Tibial artery (tissue), 4 donors: Measurements from ENCODE around the gene PSMA2.

Experiments used
- DNase-seq, 2 donors: peaks; one replicate each; pipeline ENCODE4 v3.0.0-alpha.2; 2019
- H3K27ac ChIP-seq, 2 donors: fragments of 200-600 bp; sonication (generic) in 1 of 2; 1 replicate in 1 of 2; 2 replicates in 1 of 2; pipeline ENCODE4 v1.5.1; 2018 to 2019; ENCODE audit warnings: mild to moderate bottlenecking in 1 of 2
- H3K27me3 ChIP-seq, 2 donors: fragments of 200-600 bp; sonication (generic) in 1 of 2; one replicate each; pipeline versions ENCODE4 v1.5.1 to v1.6.0; 2016 to 2019
- H3K36me3 ChIP-seq, 3 donors: fragments of 200-600 bp; sonication (generic) in 2 of 3; one replicate each; pipeline ENCODE4 v1.5.1; 2016 to 2019; ENCODE audit warnings: mild to moderate bottlenecking in 2 of 3
- H3K4me1 ChIP-seq, 4 donors: fragments of 200-600 bp; sonication (generic) in 2 of 4; 1 replicate in 3 of 4; 2 replicates in 1 of 4; pipeline ENCODE4 v1.5.1; 2016 to 2019
- H3K4me3 ChIP-seq, 2 donors: fragments of 200-600 bp; sonication (generic) in 1 of 2; 1 replicate in 1 of 2; 2 replicates in 1 of 2; pipeline ENCODE4 v1.5.1; 2018 to 2019; ENCODE audit warnings: mild to moderate bottlenecking in 2 of 2
- H3K9me3 ChIP-seq, 3 donors: fragments of 200-600 bp; sonication (generic) in 1 of 3; one replicate each; pipeline ENCODE4 v1.5.1; 2016 to 2019
- CTCF ChIP-seq, 2 experiments: fragments of 200-600 bp in 1 of 2; fragments of 450-650 bp in 1 of 2; IDR thresholded peaks; one replicate each; pipeline ENCODE4 v1.5.1; 2017 to 2019; ENCODE audit warnings: antibody characterized with exemption in 2 of 2, mild to moderate bottlenecking in 1 of 2, moderate library complexity in 1 of 2
- intact Hi-C: fragments of 100-400 bp; cut with DNase I; formaldehyde crosslinking; loops from one replicate; pipeline ENCODE4 v1.15.0; 2023; ENCODE audit warnings: low total_unique reads

The PSMA2 gene

DNA sequence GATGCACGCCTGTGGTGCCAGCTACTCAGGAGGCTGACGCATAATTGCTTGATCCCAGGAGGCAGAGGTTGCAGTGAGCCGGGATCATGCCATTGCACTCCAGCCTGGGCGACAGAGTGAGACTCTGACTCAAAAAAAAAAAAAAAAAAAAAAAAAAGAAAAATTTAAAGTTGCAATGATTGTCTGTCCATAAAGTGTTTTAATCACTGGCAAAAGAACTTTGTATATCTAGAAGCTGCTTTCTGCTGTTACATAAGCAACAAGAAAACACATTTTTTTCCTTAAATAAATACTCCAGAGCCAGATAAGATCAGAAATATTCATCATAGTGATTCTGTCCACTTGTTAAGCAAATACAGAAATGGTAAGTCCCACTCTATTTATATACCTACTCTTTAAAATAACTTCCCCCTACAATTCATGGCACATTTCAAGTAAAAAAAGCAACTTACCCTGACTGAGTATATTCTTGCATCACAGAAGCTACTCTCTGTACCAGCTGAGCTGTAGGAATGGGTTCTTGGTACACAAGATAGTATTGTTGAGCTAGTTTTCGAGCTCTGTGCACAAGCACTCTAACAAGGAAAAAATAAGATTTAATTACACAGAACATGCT, 7.6 kb downstream of the PSMA2 start:
- Histone ChIP-seq H3K9me3 (no peaks in the 10 kb centered on the region), H3K27ac (no peak overlapping the region), H3K27me3 (no peaks in the 10 kb centered on the region), H3K4me1 (peaks cover 0 to 18% (median 1%) of the 10 kb centered on the region in 4 donors), H3K4me3 (no peak overlapping the region), H3K36me3 (peaks cover 61 to 70% (median 69%) of the 10 kb centered on the region in 3 donors)
- intact Hi-C loops = no loop called here
- DNase-seq = no peak
- TF ChIP-seq CTCF (IDR thresholded peaks at IDR 0.05) = no peak

- H3K4me1 ChIP-seq = peaks cover 0 to 3% (median 0%) of the 10 kb centered on the region in 4 donors
- no peaks in the 10 kb centered on the region for H3K9me3 ChIP-seq
- H3K27ac ChIP-seq = no peak overlapping the region
- TF ChIP-seq CTCF (IDR thresholded peaks at IDR 0.05) = no peak
- H3K4me3 ChIP-seq = no peak overlapping the region
- H3K36me3 ChIP-seq = peaks cover 79 to 90% (median 79%) of the 10 kb centered on the region in 3 donors
- no peak for DNase-seq
- intact Hi-C loops = no loop called here
- no peaks in the 10 kb centered on the region for H3K27me3 ChIP-seq
These were observed 9.8 kb downstream of the PSMA2 start for GRCh38 chr7:42922017-42922753.

DNA sequence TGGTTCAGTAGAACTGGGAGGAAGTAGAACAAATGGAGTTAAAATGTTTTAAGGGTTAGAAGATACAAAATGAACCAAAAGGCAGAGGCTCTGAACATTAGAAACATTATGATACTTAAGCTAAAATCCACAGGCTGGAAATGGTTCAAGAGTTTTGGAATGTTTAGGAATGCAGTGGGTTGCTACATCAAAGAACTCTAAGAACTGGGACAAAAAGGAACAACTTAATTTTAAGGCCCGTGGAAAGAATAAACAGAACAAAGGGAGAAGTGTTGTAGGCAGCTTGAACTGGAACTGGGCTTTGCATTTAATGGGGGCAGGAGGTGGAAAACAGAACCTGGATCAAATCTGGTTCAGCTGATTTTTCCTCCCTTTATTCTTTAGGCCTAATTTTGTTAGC, 16.6 kb downstream of the PSMA2 start:
- intact Hi-C loops = no loop called here
- Histone ChIP-seq H3K9me3 (no peaks in the 10 kb centered on the region), H3K27me3 (no peaks in the 10 kb centered on the region), H3K4me1 (peaks cover 0 to 16% (median 10%) of the 10 kb centered on the region in 4 donors), H3K36me3 (peaks cover 27 to 48% (median 42%) of the 10 kb centered on the region in 3 donors), H3K27ac (no peak overlapping the region), H3K4me3 (no peak overlapping the region)
- DNase-seq = no peak
- no peak for TF ChIP-seq CTCF (IDR thresholded peaks at IDR 0.05)

DNA sequence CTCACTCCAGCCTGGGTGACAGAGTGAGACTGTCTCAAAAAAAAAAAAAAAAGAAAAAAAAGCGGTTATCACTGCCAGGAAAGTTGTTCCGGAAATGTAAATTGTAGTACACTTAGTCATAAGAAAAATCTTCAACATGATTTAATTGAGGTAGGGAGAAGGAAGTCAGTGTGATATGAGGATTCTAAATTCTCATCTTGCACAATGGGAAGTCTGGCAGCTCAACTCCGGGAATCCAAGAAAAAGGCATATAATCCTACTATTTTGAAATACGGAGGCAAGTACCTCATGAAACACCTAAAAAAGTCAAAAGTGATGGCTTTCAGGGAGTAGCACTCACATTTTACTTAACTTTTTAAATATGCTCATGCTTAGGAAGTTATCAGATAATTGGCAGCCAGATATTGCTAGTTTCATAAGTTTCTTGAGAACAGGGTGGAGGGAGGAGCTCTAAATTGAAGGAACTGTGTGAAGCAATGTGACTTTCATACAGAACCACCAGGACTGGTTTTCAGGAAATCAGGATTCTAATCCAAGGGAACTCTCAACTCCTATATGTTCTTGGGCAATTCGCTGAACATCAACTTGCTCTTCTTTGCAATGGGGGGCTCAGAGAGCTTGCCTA, 17.4 kb downstream of the PSMA2 start:
- no peak for DNase-seq
- no peak for TF ChIP-seq CTCF (IDR thresholded peaks at IDR 0.05)
- Histone ChIP-seq H3K4me3 (no peak overlapping the region), H3K9me3 (no peaks in the 10 kb centered on the region), H3K36me3 (peaks cover 19 to 39% (median 33%) of the 10 kb centered on the region in 3 donors), H3K4me1 (peaks cover 0 to 19% (median 10%) of the 10 kb centered on the region in 4 donors), H3K27me3 (no peaks in the 10 kb centered on the region), H3K27ac (no peak overlapping the region)
- intact Hi-C loops = no loop called here

DNA sequence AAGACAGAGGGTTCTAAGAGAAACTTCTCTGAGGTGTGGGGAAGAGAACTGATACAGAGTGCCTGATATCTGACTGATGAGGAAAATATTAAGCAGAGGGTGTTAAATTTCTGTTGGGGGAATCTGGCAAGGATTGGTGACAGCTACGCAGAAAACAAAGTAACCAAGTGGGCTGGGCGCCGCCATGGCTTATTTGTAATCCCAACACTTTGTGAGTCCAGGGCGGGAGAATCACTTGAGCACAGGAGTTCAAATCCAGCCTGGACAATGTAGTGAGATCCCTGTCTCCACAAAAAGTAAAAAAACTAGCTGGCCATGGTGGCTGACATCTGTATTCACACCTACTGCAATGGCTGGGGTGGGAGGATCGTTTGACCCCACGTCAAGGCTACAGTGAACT, 18.0 kb downstream of the PSMA2 start:
- H3K36me3 ChIP-seq = peaks cover 16 to 34% (median 28%) of the 10 kb centered on the region in 3 donors
- H3K27me3 ChIP-seq = no peaks in the 10 kb centered on the region
- H3K4me3 ChIP-seq = no peak overlapping the region
- H3K27ac ChIP-seq = no peak overlapping the region
- no peaks in the 10 kb centered on the region for H3K9me3 ChIP-seq
- TF ChIP-seq CTCF (IDR thresholded peaks at IDR 0.05) = no peak
- intact Hi-C loops = no loop called here
- peaks cover 0 to 19% (median 10%) of the 10 kb centered on the region in 4 donors for H3K4me1 ChIP-seq
- DNase-seq = no peak
